Astrocyte of the hippocampus (primary cell): ENCODE results near the gene DYNLRB1.

Source experiments
- DNase-seq: peaks from one replicate; pipeline ENCODE4 v3.0.0; 2011; ENCODE audit warnings: low read depth, low spot score

The DYNLRB1 gene

GRCh38 chr20:34558320-34559218, 42.3 kb downstream of the DYNLRB1 start, which contains the start of gene MAP1LC3A:
TSS of gene MAP1LC3A (plus strand) at chr20:34558718. CDS start at chr20:34558869, 151 bp downstream.
- DNase-seq, result peak; percentile 99

GRCh38 chr20:34559311-34560140, 43.3 kb downstream of the DYNLRB1 start:
- no peak for DNase-seq

GRCh38 chr20:34560141-34560523, 43.9 kb downstream of the DYNLRB1 start:
- DNase-seq, result no peak

- no peak for DNase-seq
These were observed 44.4 kb downstream of the DYNLRB1 start for GRCh38 chr20:34560614-34561013.

GRCh38 chr20:34561661-34562060, 45.4 kb downstream of the DYNLRB1 start:
- no peak for DNase-seq

- peak; percentile 50 for DNase-seq
These were observed 46.4 kb downstream of the DYNLRB1 start for GRCh38 chr20:34562641-34563040.

GRCh38 chr20:34564833-34565232, 48.6 kb downstream of the DYNLRB1 start:
- no peak for DNase-seq

GRCh38 chr20:34566978-34567891, 51.0 kb downstream of the DYNLRB1 start:
- DNase-seq, result no peak

- no peak for DNase-seq
These were observed 52.0 kb downstream of the DYNLRB1 start for GRCh38 chr20:34567892-34568865.

GRCh38 chr20:34569598-34569997, 53.4 kb downstream of the DYNLRB1 start:
- no peak for DNase-seq

- peak; percentile 39 for DNase-seq
These were observed 54.7 kb downstream of the DYNLRB1 start for GRCh38 chr20:34570859-34571306.

GRCh38 chr20:34571753-34572152, 55.5 kb downstream of the DYNLRB1 start:
- DNase-seq, result no peak

- DNase-seq, result no peak
These were observed 57.5 kb downstream of the DYNLRB1 start for GRCh38 chr20:34573541-34574300.

GRCh38 chr20:34574426-34574825, 58.2 kb downstream of the DYNLRB1 start:
- no peak for DNase-seq

GRCh38 chr20:34574861-34575260, 58.6 kb downstream of the DYNLRB1 start:
- DNase-seq, result no peak

GRCh38 chr20:34575271-34575670, 59.0 kb downstream of the DYNLRB1 start:
- DNase-seq, result no peak

GRCh38 chr20:34575756-34576155, 59.5 kb downstream of the DYNLRB1 start:
- no peak for DNase-seq

- DNase-seq, result no peak
These were observed 60.8 kb downstream of the DYNLRB1 start for GRCh38 chr20:34577061-34577460.

- no peak for DNase-seq
These were observed 61.8 kb downstream of the DYNLRB1 start for GRCh38 chr20:34578025-34578424.
